Fibroblast of lung (primary cell): ENCODE results near the gene KRT74. TPM values are rescaled to one million over a fixed set of nuclear protein-coding genes. Genes with fewer than 3 reads are reported as not detected.

Source experiments
- DNase-seq, 2 donors: peaks; one replicate each; pipeline versions ENCODE4 v3.0.0 to v3.0.0-alpha.2; 2010; ENCODE audit warnings: low read depth in 2 of 2
- H2AFZ ChIP-seq: 2 replicates; pipeline ENCODE4 v1.5.1; 2012; ENCODE audit warnings: low read length, control low read depth, inconsistent platforms
- H3K27ac ChIP-seq: 2 replicates; pipeline ENCODE4 v1.5.1; 2011; ENCODE audit warnings: low read length, control low read depth; ENCODE audit not compliant: insufficient read depth
- H3K27me3 ChIP-seq: 2 replicates; pipeline ENCODE4 v1.5.1; 2011; ENCODE audit warnings: mild to moderate bottlenecking, low read length; ENCODE audit not compliant: control insufficient read depth, insufficient read depth
- H3K36me3 ChIP-seq: 2 replicates; pipeline ENCODE4 v1.5.1; 2011; ENCODE audit warnings: low read length; ENCODE audit not compliant: control insufficient read depth, insufficient read depth
- H3K4me1 ChIP-seq: 2 replicates; pipeline ENCODE4 v1.5.1; 2011; ENCODE audit warnings: low read length; ENCODE audit not compliant: control insufficient read depth, insufficient read depth; ENCODE audit errors: extremely low read depth
- H3K4me2 ChIP-seq: 2 replicates; pipeline ENCODE4 v1.5.1; 2011; ENCODE audit warnings: low read length, control low read depth; ENCODE audit not compliant: insufficient read depth; ENCODE audit errors: extremely low read depth
- H3K4me3 ChIP-seq, 4 experiments: fragments of 200-600 bp in 1 of 4; sonication (generic) in 1 of 4; replicated peaks in 1 of 4; 2 replicates each; pipeline ENCODE4 v1.5.1; 2011 to 2016; ENCODE audit warnings: low read length in 4 of 4, low read depth in 3 of 4, mild to moderate bottlenecking in 3 of 4, control low read depth in 2 of 4, inconsistent platforms in 1 of 4, mixed read lengths in 1 of 4; ENCODE audit not compliant: insufficient read depth in 1 of 4; ENCODE audit errors: control extremely low read depth in 1 of 4
- H3K79me2 ChIP-seq: 2 replicates; pipeline ENCODE4 v1.5.1; 2012; ENCODE audit warnings: mild to moderate bottlenecking, low read length, inconsistent platforms; ENCODE audit not compliant: control insufficient read depth, insufficient read depth
- H3K9ac ChIP-seq: 2 replicates; pipeline ENCODE4 v1.5.1; 2011; ENCODE audit warnings: mild to moderate bottlenecking, low read length, control low read depth; ENCODE audit not compliant: insufficient read depth
- H3K9me3 ChIP-seq: 2 replicates; pipeline ENCODE4 v1.5.1; 2012; ENCODE audit warnings: low read depth, low read length; ENCODE audit not compliant: control insufficient read depth, insufficient read depth
- H4K20me1 ChIP-seq: 2 replicates; pipeline ENCODE4 v1.5.1; 2011; ENCODE audit warnings: low read length; ENCODE audit not compliant: control insufficient read depth, insufficient read depth; ENCODE audit errors: extremely low read depth
- CTCF ChIP-seq, 2 donors: IDR thresholded peaks in 1 of 2; conservative IDR thresholded peaks in 1 of 2; 1 replicate in 1 of 2; 2 replicates in 1 of 2; pipeline ENCODE4 v1.5.1; 2011 to 2012; ENCODE audit warnings: low read length in 2 of 2, control low read depth in 1 of 2, inconsistent platforms in 1 of 2, low read depth in 1 of 2, mild to moderate bottlenecking in 1 of 2
- EZH2 ChIP-seq: IDR thresholded peaks from 2 replicates; pipeline ENCODE4 v1.5.1; 2012; ENCODE audit warnings: low read length, control low read depth, mild to moderate bottlenecking; ENCODE audit errors: missing control alignments
- polyA plus RNA-seq, 2 donors: library from polyadenylated mRNA; depleted of rRNA in 1 of 2; stranded (reverse) in 1 of 2; unstranded in 1 of 2; fragments of >200 nt; gene quantifications; 2 replicates each; pipeline ENCODE4 v1.2.1, GENCODE V29; 2011 to 2012; ENCODE audit warnings: missing spikeins in 1 of 2
- total RNA-seq: library from RNA; depleted of rRNA; stranded (reverse); fragments of >200 nt; gene quantifications from 2 replicates; pipeline ENCODE4 v1.2.1, GENCODE V29; 2014

Gene KRT74
- total and polyA plus RNA-seq, 2 donors (not counting 1 experiment from before 2014, with no cell fraction given): not detected

GRCh38 chr12:52606581-52607218 lies 33.1 kb upstream of the KRT74 start:
- H3K27me3 ChIP-seq: peaks cover 5% of the 10 kb centered on the region
- no peak overlapping the region for H2AFZ ChIP-seq
- H3K9ac ChIP-seq: no peak overlapping the region
- no peak overlapping the region for H3K4me2 ChIP-seq
- DNase-seq: no peak
- no peaks in the 10 kb centered on the region for H3K4me1 ChIP-seq
- no peak overlapping the region for H3K4me3 ChIP-seq
- no peak for TF ChIP-seq CTCF (conservative IDR thresholded peaks at IDR 0.05 in 1 of 2, IDR thresholded peaks at IDR 0.05 in 1 of 2; ENCODE audit: low read depth in 1 of 2, low read length in 2 of 2)
- TF ChIP-seq EZH2: no peak
- no peaks in the 10 kb centered on the region for H3K79me2 ChIP-seq
- H3K27ac ChIP-seq: no peak overlapping the region
- no peaks in the 10 kb centered on the region for H4K20me1 ChIP-seq
- no peaks in the 10 kb centered on the region for H3K9me3 ChIP-seq
- H3K36me3 ChIP-seq: no peaks in the 10 kb centered on the region

GRCh38 chr12:52606096-52606495 lies 32.5 kb upstream of the KRT74 start:
- Histone ChIP-seq H3K9ac (no peak overlapping the region), H3K79me2 (no peaks in the 10 kb centered on the region), H3K4me2 (no peak overlapping the region), H3K4me1 (no peaks in the 10 kb centered on the region), H3K27ac (no peak overlapping the region), H2AFZ (no peak overlapping the region), H3K4me3 (no peak overlapping the region), H3K36me3 (no peaks in the 10 kb centered on the region), H3K27me3 (peaks cover 8% of the 10 kb centered on the region), H3K9me3 (no peaks in the 10 kb centered on the region), H4K20me1 (no peaks in the 10 kb centered on the region)
- DNase-seq: no peak
- no peak for TF ChIP-seq EZH2
- no peak for TF ChIP-seq CTCF (conservative IDR thresholded peaks at IDR 0.05 in 1 of 2, IDR thresholded peaks at IDR 0.05 in 1 of 2; ENCODE audit: low read depth in 1 of 2, low read length in 2 of 2)

GRCh38 chr12:52605542-52605941 lies 31.9 kb upstream of the KRT74 start:
- Histone ChIP-seq H3K27ac (no peak overlapping the region), H3K4me2 (no peak overlapping the region), H3K9me3 (no peaks in the 10 kb centered on the region), H3K4me1 (no peaks in the 10 kb centered on the region), H2AFZ (no peak overlapping the region), H3K79me2 (no peaks in the 10 kb centered on the region), H3K36me3 (no peaks in the 10 kb centered on the region), H4K20me1 (no peaks in the 10 kb centered on the region), H3K4me3 (no peak overlapping the region), H3K27me3 (peaks cover 8% of the 10 kb centered on the region), H3K9ac (no peak overlapping the region)
- no peak for DNase-seq
- TF ChIP-seq CTCF (conservative IDR thresholded peaks at IDR 0.05 in 1 of 2, IDR thresholded peaks at IDR 0.05 in 1 of 2; ENCODE audit: low read depth in 1 of 2, low read length in 2 of 2) (no peak), EZH2 (no peak)
